OCI-LY7 (cell line): ENCODE data around the gene PALB2. TPM values are rescaled to one million over a fixed set of nuclear protein-coding genes. Genes with fewer than 3 reads are reported as not detected.

Experiments used
- BruUV-seq: library from RNA; stranded (reverse); fragments of 400-500 nt; replicated peaks from 2 replicates; lab custom pipeline; 2021; lab: Mats Ljungman, UMichigan
- CTCF ChIA-PET: fragments of 300-600 bp; sonication (Branson Sonifier 250); formaldehyde crosslinking; loops from one replicate; lab custom pipeline; 2022; ENCODE audit warnings: antibody characterized with exemption; ENCODE audit not compliant: unreplicated experiment; lab: Charles Lee
- POLR2A ChIA-PET: fragments of 300-600 bp; sonication (Branson Sonifier 250); formaldehyde crosslinking; loops from one replicate; lab custom pipeline; 2022; ENCODE audit warnings: antibody characterized with exemption; lab: Charles Lee
- DNase-seq: peaks from one replicate; pipeline ENCODE4 v3.0.0-alpha.2; 2015; ENCODE audit warnings: low spot score
- H2AFZ ChIP-seq: fragments of 200-600 bp; sonication (generic), shearing (Covaris generic); 2 replicates; pipeline ENCODE4 v1.6.1; 2014; ENCODE audit warnings: mild to moderate bottlenecking, antibody characterized with exemption, low read length, moderate library complexity
- H3K27ac ChIP-seq: fragments of 200-600 bp; sonication (generic); 2 replicates; pipeline ENCODE4 v1.5.1; 2014; ENCODE audit warnings: mixed run types, low read depth, mild to moderate bottlenecking, moderate library complexity, low read length, inconsistent platforms; ENCODE audit not compliant: poor library complexity, severe bottlenecking
- H3K36me3 ChIP-seq: fragments of 200-600 bp; sonication (generic); 2 replicates; pipeline ENCODE4 v1.6.1; 2014; ENCODE audit warnings: mild to moderate bottlenecking, antibody characterized with exemption, low read length, moderate library complexity, mixed read lengths; ENCODE audit not compliant: insufficient read depth
- H3K4me1 ChIP-seq: fragments of 200-600 bp; sonication (generic); 2 replicates; pipeline ENCODE4 v1.5.1; 2014; ENCODE audit warnings: mild to moderate bottlenecking, low read length; ENCODE audit not compliant: insufficient read depth, poor library complexity, severe bottlenecking
- H3K4me2 ChIP-seq: fragments of 200-600 bp; sonication (generic); 2 replicates; pipeline ENCODE4 v1.6.1; 2014; ENCODE audit warnings: mild to moderate bottlenecking, low read length
- H3K4me3 ChIP-seq: fragments of 200-600 bp; sonication (generic); 2 replicates; pipeline ENCODE4 v1.5.1; 2014; ENCODE audit warnings: mild to moderate bottlenecking, low read depth, low read length; ENCODE audit not compliant: poor library complexity, severe bottlenecking
- H3K79me2 ChIP-seq: fragments of 200-600 bp; sonication (generic); 2 replicates; pipeline ENCODE4 v1.6.1; 2016; ENCODE audit warnings: low read depth, mild to moderate bottlenecking, low read length, moderate library complexity, mixed read lengths; ENCODE audit not compliant: insufficient read depth
- H3K9me2 ChIP-seq: fragments of 200-600 bp; sonication (generic); 2 replicates; pipeline ENCODE4 v1.6.1; 2016; ENCODE audit warnings: mild to moderate bottlenecking, low read length, mixed read lengths; ENCODE audit not compliant: insufficient read depth
- H3K9me3 ChIP-seq: fragments of 200-600 bp; sonication (generic); 2 replicates; pipeline ENCODE4 v1.6.1; 2014; ENCODE audit warnings: mild to moderate bottlenecking, mixed run types, low read length, mixed read lengths
- H4K20me1 ChIP-seq: fragments of 200-600 bp; sonication (generic); 2 replicates; pipeline ENCODE4 v1.6.1; 2014; ENCODE audit warnings: mild to moderate bottlenecking, antibody characterized with exemption, low read length, moderate library complexity, mixed read lengths; ENCODE audit not compliant: insufficient read depth
- EZH2phosphoT487 ChIP-seq: fragments of 200-600 bp; sonication (generic); IDR thresholded peaks from 2 replicates; pipeline ENCODE4 v1.6.1; 2018; ENCODE audit warnings: low read depth, borderline replicate concordance, mild to moderate bottlenecking, mixed run types, antibody characterized with exemption, low read length, moderate library complexity, mixed read lengths
- intact Hi-C: fragments of 100-400 bp; cut with micrococcal nuclease; formaldehyde crosslinking; loops from one replicate; pipeline ENCODE4 v1.10.0; 2022; ENCODE audit not compliant: unreplicated experiment
- total RNA-seq, 2 experiments: library from RNA; depleted of rRNA in 1 of 2; stranded (reverse); fragments of >200 nt in 1 of 2; shearing (Covaris generic) in 1 of 2; gene quantifications; 2 replicates each; pipeline ENCODE4 v1.2.3, GENCODE V29; 2014 to 2022
- TF ChIP-seq, protein P1 (sequence below): fragments of 200-600 bp; sonication (generic); conservative IDR thresholded peaks from 2 replicates; pipeline ENCODE4 v1.5.1; 2014; ENCODE audit warnings: mild to moderate bottlenecking, antibody characterized with exemption, low read length, moderate library complexity, mixed read lengths

Gene PALB2
- total RNA-seq, 2 experiments from 2014 or later: 16.6 to 35.1 TPM

DNA sequence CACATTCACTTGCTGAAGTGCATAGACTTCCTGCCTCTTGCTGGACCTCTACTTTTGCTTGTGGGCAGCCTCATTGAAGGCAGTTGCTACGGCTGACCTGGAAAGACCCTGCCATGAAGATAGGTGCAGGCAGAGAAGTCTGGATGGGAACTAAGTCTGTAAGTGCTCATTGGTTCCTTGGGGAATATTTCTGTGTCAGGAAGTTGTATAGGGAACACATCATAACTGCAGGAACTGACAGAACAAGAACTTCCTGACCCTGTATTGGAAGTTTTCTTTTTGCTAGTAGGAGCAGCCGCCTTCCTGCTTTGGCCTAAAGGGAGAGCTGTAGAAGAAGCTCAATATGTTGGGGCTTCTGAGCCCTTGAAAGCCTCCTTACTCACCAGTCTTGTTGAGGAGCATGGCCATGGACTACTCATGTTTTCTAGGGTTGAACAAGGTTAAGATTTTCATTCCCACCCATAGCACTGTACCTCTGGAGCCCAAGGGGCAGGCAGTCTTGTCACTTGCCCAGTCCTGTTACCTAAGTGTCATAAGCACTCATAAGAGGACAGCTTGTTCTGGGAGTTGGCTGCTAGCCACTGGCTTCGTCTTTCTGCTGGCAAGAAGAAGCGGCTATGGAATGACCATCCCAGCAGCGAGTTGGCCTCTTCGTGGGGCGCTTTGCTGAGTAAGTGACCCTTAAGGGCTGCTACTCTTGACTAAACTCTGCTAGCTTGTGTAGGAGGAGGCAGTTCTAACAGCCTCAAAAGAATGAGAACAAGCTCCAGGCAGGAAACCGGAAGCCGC is 76.3 kb downstream of the PALB2 start:
- no peaks in the 10 kb centered on the region for H4K20me1 ChIP-seq
- H3K79me2 ChIP-seq: peaks cover 10% of the 10 kb centered on the region; the same call in 1 of the 2 replicates
- ChIA-PET CTCF (no interaction called here), POLR2A (no interaction called here)
- no peak overlapping the region for H3K4me3 ChIP-seq
- H3K9me3 ChIP-seq: no peaks in the 10 kb centered on the region
- TF ChIP-seq EZH2phosphoT487: no peak
- TF ChIP-seq, protein P1, sequence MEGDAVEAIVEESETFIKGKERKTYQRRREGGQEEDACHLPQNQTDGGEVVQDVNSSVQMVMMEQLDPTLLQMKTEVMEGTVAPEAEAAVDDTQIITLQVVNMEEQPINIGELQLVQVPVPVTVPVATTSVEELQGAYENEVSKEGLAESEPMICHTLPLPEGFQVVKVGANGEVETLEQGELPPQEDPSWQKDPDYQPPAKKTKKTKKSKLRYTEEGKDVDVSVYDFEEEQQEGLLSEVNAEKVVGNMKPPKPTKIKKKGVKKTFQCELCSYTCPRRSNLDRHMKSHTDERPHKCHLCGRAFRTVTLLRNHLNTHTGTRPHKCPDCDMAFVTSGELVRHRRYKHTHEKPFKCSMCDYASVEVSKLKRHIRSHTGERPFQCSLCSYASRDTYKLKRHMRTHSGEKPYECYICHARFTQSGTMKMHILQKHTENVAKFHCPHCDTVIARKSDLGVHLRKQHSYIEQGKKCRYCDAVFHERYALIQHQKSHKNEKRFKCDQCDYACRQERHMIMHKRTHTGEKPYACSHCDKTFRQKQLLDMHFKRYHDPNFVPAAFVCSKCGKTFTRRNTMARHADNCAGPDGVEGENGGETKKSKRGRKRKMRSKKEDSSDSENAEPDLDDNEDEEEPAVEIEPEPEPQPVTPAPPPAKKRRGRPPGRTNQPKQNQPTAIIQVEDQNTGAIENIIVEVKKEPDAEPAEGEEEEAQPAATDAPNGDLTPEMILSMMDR: no peak
- no TSS peak for BruUV-seq
- H3K9me2 ChIP-seq: no peaks in the 10 kb centered on the region
- no peak overlapping the region for H3K4me2 ChIP-seq
- H3K36me3 ChIP-seq: peaks cover 97% of the 10 kb centered on the region
- H3K4me1 ChIP-seq: peaks cover 6% of the 10 kb centered on the region
- intact Hi-C loops: no loop called here
- no peak overlapping the region for H3K27ac ChIP-seq
- H2AFZ ChIP-seq: no peak overlapping the region
- DNase-seq: no peak

DNA sequence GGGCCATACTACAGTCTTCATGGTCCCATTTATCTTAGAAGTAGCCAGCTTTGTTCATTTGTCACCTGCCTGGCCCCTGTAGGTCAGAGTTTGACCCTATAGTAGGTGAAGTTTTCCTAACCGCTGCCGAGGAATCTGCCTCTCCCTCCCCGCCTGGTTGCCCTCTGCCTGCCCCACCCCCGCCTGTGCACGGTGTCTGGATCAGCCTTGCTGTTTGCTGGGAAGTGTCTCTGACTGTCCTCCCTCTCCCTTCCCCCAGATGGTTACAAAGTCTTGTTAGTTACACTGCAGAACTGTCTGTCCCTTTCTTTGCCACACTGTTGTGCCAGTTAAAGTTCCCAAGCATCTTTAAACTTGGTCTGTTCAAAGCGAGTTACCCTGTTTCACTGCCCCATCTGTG is 77.9 kb downstream of the PALB2 start:
- no peaks in the 10 kb centered on the region for H3K9me3 ChIP-seq
- BruUV-seq: no TSS peak
- no peak overlapping the region for H2AFZ ChIP-seq
- no peak overlapping the region for H3K27ac ChIP-seq
- no peak overlapping the region for H3K4me3 ChIP-seq
- POLR2A ChIA-PET: interaction anchor here (1.1 kb wide), 1 partner anchor 15 kb away, joined by 3 read pairs; no protein-coding TSS in a partner anchor
- TF ChIP-seq, protein P1: no peak
- CTCF ChIA-PET: interaction anchor here (0.6 kb wide), 1 partner anchor 35 kb away, joined by 3 read pairs; no protein-coding TSS in a partner anchor
- peaks cover 90% of the 10 kb centered on the region for H3K36me3 ChIP-seq
- H3K4me2 ChIP-seq: no peak overlapping the region
- peaks cover 14% of the 10 kb centered on the region for H3K4me1 ChIP-seq
- no peak for DNase-seq
- H3K79me2 ChIP-seq: peaks cover 26% of the 10 kb centered on the region
- intact Hi-C loops: no loop called here
- H4K20me1 ChIP-seq: no peaks in the 10 kb centered on the region; the same call in 1 of the 2 replicates
- no peaks in the 10 kb centered on the region for H3K9me2 ChIP-seq

DNA sequence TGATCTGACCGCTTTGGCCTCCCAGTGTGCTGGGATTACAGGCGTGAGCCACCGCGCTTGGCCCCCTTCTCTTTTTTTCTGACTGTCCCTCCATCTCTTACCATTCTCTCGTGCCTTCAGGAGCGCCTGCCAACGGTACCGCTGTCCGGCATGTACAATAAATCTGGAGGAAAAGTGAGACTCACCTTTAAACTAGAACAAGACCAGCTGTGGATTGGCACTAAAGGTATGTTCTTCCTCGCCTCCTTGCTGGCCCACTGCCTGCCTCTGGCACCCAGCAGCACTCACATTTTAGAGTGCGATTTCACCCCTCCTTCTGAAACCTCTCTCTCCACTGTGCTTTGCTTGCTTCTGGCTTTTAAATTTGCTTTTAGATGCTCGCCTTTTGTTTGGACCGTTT is 78.6 kb downstream of the PALB2 start:
- no peaks in the 10 kb centered on the region; the same call in 1 of the 2 replicates for H4K20me1 ChIP-seq
- peaks cover 15% of the 10 kb centered on the region for H3K4me1 ChIP-seq
- no peak overlapping the region for H3K4me3 ChIP-seq
- intact Hi-C loops: no loop called here
- ChIA-PET POLR2A (interaction anchor here (1.1 kb wide), 1 partner anchor 16 kb away, joined by 3 read pairs; no protein-coding TSS in a partner anchor), CTCF (no interaction called here)
- DNase-seq: no peak
- no peak overlapping the region for H2AFZ ChIP-seq
- H3K9me2 ChIP-seq: no peaks in the 10 kb centered on the region
- peaks cover 32% of the 10 kb centered on the region for H3K79me2 ChIP-seq
- TF ChIP-seq, protein P1: no peak
- no peak for TF ChIP-seq EZH2phosphoT487
- no peaks in the 10 kb centered on the region for H3K9me3 ChIP-seq
- H3K27ac ChIP-seq: no peak overlapping the region
- BruUV-seq: no TSS peak
- H3K4me2 ChIP-seq: no peak overlapping the region
- peaks cover 83% of the 10 kb centered on the region for H3K36me3 ChIP-seq
